ENCODE measurements around the gene NR4A1. TPM values are rescaled to one million over a fixed set of nuclear protein-coding genes. Genes with fewer than 3 reads are reported as not detected.

NR4A1 gene
- total and polyA plus RNA-seq, 10 donors: 11.8 to 113 (median 50.3) TPM

DNA sequence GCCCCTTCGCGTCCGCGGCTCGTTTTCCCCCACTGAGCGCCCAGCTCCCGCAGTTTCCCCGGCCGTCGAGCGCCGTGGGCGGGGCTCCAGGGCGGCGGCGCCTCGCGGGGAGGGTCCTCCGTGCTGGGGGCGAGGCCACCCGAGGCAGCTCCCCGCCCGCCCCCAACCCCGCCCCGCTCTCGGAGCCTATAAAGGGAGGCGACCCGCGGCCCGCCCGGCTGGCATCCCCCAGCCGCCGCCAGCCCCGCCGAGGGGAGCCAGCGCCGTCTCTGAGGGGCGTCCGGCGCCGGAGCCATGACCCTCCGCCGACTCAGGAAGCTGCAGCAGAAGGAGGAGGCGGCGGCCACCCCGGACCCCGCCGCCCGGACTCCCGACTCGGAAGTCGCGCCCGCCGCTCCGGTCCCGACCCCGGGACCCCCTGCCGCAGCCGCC, 44.5 kb upstream of the NR4A1 start, which contains the start of gene TAMALIN:
TAMALIN (plus strand) TSS at position 221 of the 432 bp plus-strand sequence; CDS start at position 295, 74 bp downstream.
- intact Hi-C loops (cut with DNase I; ENCODE audit: low total_unique reads): no loop called here
- peak; percentile 85 to 96 (median 91) for TF ChIP-seq POLR2A (IDR thresholded peaks at IDR 0.05)
- TF ChIP-seq CTCF (IDR thresholded peaks at IDR 0.05 in 8 of 11, conservative IDR thresholded peaks at IDR 0.05 in 3 of 11): no peak
- peak; percentile 97 to 99 (median 97) for TF ChIP-seq POLR2AphosphoS5 (IDR thresholded peaks at IDR 0.05)
- 0 to 1% (median 0%) methylated on average over 5 to 60 of the region's 60 CpGs for WGBS, 5 donors
- DNase-seq: peak; percentile 94
- Histone ChIP-seq H3K4me3 (peak within 1 kb of the TSS; percentile 60 to 93 (median 72)), H3K36me3 (peaks cover 0 to 33% (median 10%) of the 10 kb centered on the region in 6 donors), H3K4me1 (peaks cover 20 to 80% (median 62%) of the 10 kb centered on the region in 6 donors), H3K27ac (peak within 1 kb of the TSS; percentile 84 to 97 (median 91)), H3K27me3 (replicated peaks in 1 of 7) (peaks cover 0 to 28% (median 5%) of the 10 kb centered on the region in 7 donors), H3K9me3 (no peaks in the 10 kb centered on the region)

- 1 to 2% (median 1%) methylated on average over 28 to 72 of the region's 72 CpGs for WGBS, 5 donors
- intact Hi-C loops (cut with DNase I; ENCODE audit: low total_unique reads): no loop called here
- H3K4me3 ChIP-seq: peak overlapping the region; percentile 60 to 93 (median 72)
- H3K27me3 ChIP-seq (replicated peaks in 1 of 7): peaks cover 0 to 28% (median 5%) of the 10 kb centered on the region in 7 donors
- peak; percentile 95 for DNase-seq
- H3K36me3 ChIP-seq: peaks cover 0 to 39% (median 16%) of the 10 kb centered on the region in 6 donors
- no peaks in the 10 kb centered on the region for H3K9me3 ChIP-seq
- H3K27ac ChIP-seq: peak overlapping the region; percentile 84 to 97 (median 91)
- peaks cover 20 to 85% (median 65%) of the 10 kb centered on the region in 6 donors for H3K4me1 ChIP-seq
- TF ChIP-seq POLR2A (IDR thresholded peaks at IDR 0.05) (peak; percentile 16 to 70 (median 23)), POLR2AphosphoS5 (IDR thresholded peaks at IDR 0.05) (peak; percentile 90 to 92 (median 90)), CTCF (IDR thresholded peaks at IDR 0.05 in 8 of 11, conservative IDR thresholded peaks at IDR 0.05 in 3 of 11) (peak in 1 of 11 experiments; percentile 7)
Measured at GRCh38 chr12:52007158-52007921, 43.9 kb upstream of the NR4A1 start.

DNA sequence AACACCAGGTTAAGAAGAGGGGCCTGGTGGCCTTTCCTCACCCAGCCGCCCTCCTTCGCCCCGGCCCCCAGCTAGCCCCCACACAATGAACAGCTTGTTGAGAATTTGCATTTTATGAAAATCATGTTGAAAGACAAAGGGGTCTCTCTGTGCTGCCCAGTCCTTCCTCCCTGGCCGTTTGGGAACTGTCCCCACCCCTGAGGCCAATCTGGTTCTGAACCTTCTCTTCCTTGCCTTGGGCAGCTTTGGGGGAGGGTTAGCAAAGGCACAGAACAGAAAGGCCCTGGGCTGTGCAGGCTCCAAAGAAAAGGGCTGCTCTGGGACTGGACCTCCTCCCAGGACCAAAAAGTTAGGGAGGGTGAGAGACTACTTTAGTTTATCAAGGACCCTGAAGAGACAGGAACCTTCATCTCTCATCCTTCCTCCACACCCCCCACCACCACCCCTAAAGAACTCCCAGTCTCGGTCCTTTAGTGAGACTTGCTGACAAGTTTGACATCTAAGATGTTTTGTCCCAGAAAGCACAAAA, 43.2 kb upstream of the NR4A1 start:
- Histone ChIP-seq H3K36me3 (peaks cover 0 to 39% (median 18%) of the 10 kb centered on the region in 6 donors), H3K9me3 (no peaks in the 10 kb centered on the region), H3K4me1 (peaks cover 20 to 85% (median 65%) of the 10 kb centered on the region in 6 donors), H3K4me3 (peak overlapping the region; percentile 60 to 93 (median 72)), H3K27ac (peak overlapping the region; percentile 84 to 97 (median 91)), H3K27me3 (replicated peaks in 1 of 7) (peaks cover 0 to 28% (median 5%) of the 10 kb centered on the region in 7 donors)
- DNase-seq: no peak
- intact Hi-C loops (cut with DNase I; ENCODE audit: low total_unique reads): no loop called here
- whole genome bisulfite sequencing, 5 donors: 27 to 39% (median 35%) methylated on average over 4 to 5 of the region's 5 CpGs
- TF ChIP-seq POLR2A (IDR thresholded peaks at IDR 0.05) (no peak), CTCF (IDR thresholded peaks at IDR 0.05 in 8 of 11, conservative IDR thresholded peaks at IDR 0.05 in 3 of 11) (no peak), POLR2AphosphoS5 (IDR thresholded peaks at IDR 0.05) (no peak)
